A673 (cell line): Measurements from ENCODE around the gene OGDHL. TPM values are rescaled to one million over a fixed set of nuclear protein-coding genes. Genes with fewer than 3 reads are reported as not detected.

Source experiments
- BruUV-seq: library from RNA; stranded (reverse); fragments of 400-500 nt; replicated peaks from 2 replicates; lab custom pipeline; 2021; lab: Mats Ljungman, UMichigan
- CTCF ChIA-PET: fragments of 300-600 bp; sonication (Branson Sonifier 250); formaldehyde crosslinking; loops from one replicate; lab custom pipeline; 2022; ENCODE audit warnings: antibody characterized with exemption; lab: Charles Lee
- POLR2A ChIA-PET: fragments of 300-600 bp; sonication (Branson Sonifier 250); formaldehyde crosslinking; loops from one replicate; lab custom pipeline; 2022; ENCODE audit warnings: antibody characterized with exemption; ENCODE audit not compliant: low non-redundant PET; lab: Charles Lee
- DNase-seq: peaks from one replicate; pipeline ENCODE4 v3.0.0-alpha.2; 2015; ENCODE audit warnings: low spot score
- H3K27ac ChIP-seq: fragments of 200-600 bp; sonication (generic); 2 replicates; pipeline ENCODE4 v1.5.1; 2016; ENCODE audit warnings: mixed run types, low read depth, mild to moderate bottlenecking, mixed read lengths, antibody characterized with exemption, low read length; ENCODE audit not compliant: poor library complexity, severe bottlenecking
- H3K27me3 ChIP-seq: fragments of 200-600 bp; sonication (generic); replicated peaks from 2 replicates; pipeline ENCODE4 v1.6.1; 2017; ENCODE audit warnings: mixed run types, low read depth, mild to moderate bottlenecking, mixed read lengths, antibody characterized with exemption, low read length; ENCODE audit not compliant: insufficient read depth, poor library complexity
- H3K36me3 ChIP-seq: fragments of 200-600 bp; sonication (generic); 2 replicates; pipeline ENCODE4 v1.6.1; 2016; ENCODE audit warnings: mixed run types, mild to moderate bottlenecking, mixed read lengths, antibody characterized with exemption, low read length; ENCODE audit not compliant: insufficient read depth, poor library complexity, severe bottlenecking
- H3K4me1 ChIP-seq: fragments of 200-600 bp; sonication (generic); 2 replicates; pipeline ENCODE4 v1.6.1; 2017; ENCODE audit warnings: mixed run types, mild to moderate bottlenecking, mixed read lengths, antibody characterized with exemption, low read length; ENCODE audit not compliant: insufficient read depth, poor library complexity, severe bottlenecking
- H3K4me3 ChIP-seq: fragments of 200-600 bp; sonication (generic); 2 replicates; pipeline ENCODE4 v1.5.1; 2016; ENCODE audit warnings: low read depth, mixed run types, mild to moderate bottlenecking, mixed read lengths, low read length; ENCODE audit not compliant: poor library complexity, severe bottlenecking
- H3K9me3 ChIP-seq: fragments of 200-600 bp; sonication (generic); 2 replicates; pipeline ENCODE4 v1.6.1; 2016; ENCODE audit warnings: mixed run types, low read depth, mild to moderate bottlenecking, mixed read lengths, antibody characterized with exemption, low read length; ENCODE audit not compliant: poor library complexity, severe bottlenecking
- CTCF ChIP-seq: fragments of 300-800, 200-600 bp; sonication (generic); conservative IDR thresholded peaks from 2 replicates; pipeline ENCODE4 v1.5.1; 2017; ENCODE audit warnings: low read depth, mild to moderate bottlenecking, antibody characterized with exemption, low read length, moderate library complexity, mixed read lengths
- EZH2 ChIP-seq: fragments of 200-600 bp; sonication (generic); IDR thresholded peaks from 2 replicates; pipeline ENCODE4 v1.6.1; 2017; ENCODE audit warnings: borderline replicate concordance, low read depth, mild to moderate bottlenecking, mixed read lengths, antibody characterized with exemption, low read length; ENCODE audit not compliant: poor library complexity, severe bottlenecking
- intact Hi-C: fragments of 100-400 bp; cut with micrococcal nuclease; formaldehyde crosslinking; loops from one replicate; pipeline ENCODE4 v1.10.0; 2022; ENCODE audit not compliant: unreplicated experiment
- total RNA-seq: library from RNA; stranded (reverse); gene quantifications from 2 replicates; pipeline ENCODE4 v1.2.3, GENCODE V29; 2021

OGDHL gene
- total RNA-seq, 1 experiment from 2014 or later = 1.6 TPM

- Histone ChIP-seq H3K9me3 (no peaks in the 10 kb centered on the region), H3K4me3 (no peak overlapping the region), H3K36me3 (no peaks in the 10 kb centered on the region), H3K27ac (no peak overlapping the region), H3K27me3 (peaks cover 24% of the 10 kb centered on the region), H3K4me1 (no peaks in the 10 kb centered on the region)
- BruUV-seq = no TSS peak
- POLR2A ChIA-PET = no interaction called here
- CTCF ChIA-PET = no interaction called here
- intact Hi-C loops = no loop called here
- no peak for DNase-seq
- TF ChIP-seq EZH2 (no peak), CTCF (no peak)
These were observed 72.1 kb downstream of the OGDHL start for GRCh38 chr10:49689882-49690510.

- Histone ChIP-seq H3K9me3 (no peaks in the 10 kb centered on the region), H3K36me3 (no peaks in the 10 kb centered on the region), H3K27ac (no peak overlapping the region), H3K4me3 (no peak overlapping the region), H3K27me3 (peaks cover 24% of the 10 kb centered on the region), H3K4me1 (no peaks in the 10 kb centered on the region)
- intact Hi-C loops = no loop called here
- BruUV-seq = no TSS peak
- TF ChIP-seq CTCF (no peak), EZH2 (no peak)
- CTCF ChIA-PET = no interaction called here
- no peak for DNase-seq
- POLR2A ChIA-PET = no interaction called here
These were observed 73.2 kb downstream of the OGDHL start for GRCh38 chr10:49688920-49689319.

- Histone ChIP-seq H3K9me3 (no peaks in the 10 kb centered on the region), H3K4me3 (no peak overlapping the region), H3K36me3 (no peaks in the 10 kb centered on the region), H3K27me3 (peaks cover 24% of the 10 kb centered on the region), H3K27ac (no peak overlapping the region), H3K4me1 (no peaks in the 10 kb centered on the region)
- ChIA-PET CTCF (no interaction called here), POLR2A (no interaction called here)
- BruUV-seq = no TSS peak
- TF ChIP-seq CTCF (no peak), EZH2 (no peak)
- intact Hi-C loops = no loop called here
- no peak for DNase-seq
These were observed 73.8 kb downstream of the OGDHL start for GRCh38 chr10:49688261-49688846.
